22Rv1 (cell line): ENCODE measurements around the gene ZG16.
A peak's percentile ranks its signal among the peaks of the same experiment; 100 is the strongest.

Source experiments
- H3K27ac ChIP-seq: fragments of 450-650 bp; 2 replicates; pipeline ENCODE4 v1.5.1; 2017
- ZFX ChIP-seq: fragments of 450-650 bp; IDR thresholded peaks from 2 replicates; pipeline ENCODE4 v1.6.1; 2017; ENCODE audit warnings: antibody characterized with exemption, borderline replicate concordance
- TF ChIP-seq, protein P1 (sequence below): fragments of 450-650 bp; IDR thresholded peaks from 2 replicates; pipeline ENCODE4 v1.5.1; 2017; ENCODE audit warnings: mild to moderate bottlenecking

The ZG16 gene

DNA sequence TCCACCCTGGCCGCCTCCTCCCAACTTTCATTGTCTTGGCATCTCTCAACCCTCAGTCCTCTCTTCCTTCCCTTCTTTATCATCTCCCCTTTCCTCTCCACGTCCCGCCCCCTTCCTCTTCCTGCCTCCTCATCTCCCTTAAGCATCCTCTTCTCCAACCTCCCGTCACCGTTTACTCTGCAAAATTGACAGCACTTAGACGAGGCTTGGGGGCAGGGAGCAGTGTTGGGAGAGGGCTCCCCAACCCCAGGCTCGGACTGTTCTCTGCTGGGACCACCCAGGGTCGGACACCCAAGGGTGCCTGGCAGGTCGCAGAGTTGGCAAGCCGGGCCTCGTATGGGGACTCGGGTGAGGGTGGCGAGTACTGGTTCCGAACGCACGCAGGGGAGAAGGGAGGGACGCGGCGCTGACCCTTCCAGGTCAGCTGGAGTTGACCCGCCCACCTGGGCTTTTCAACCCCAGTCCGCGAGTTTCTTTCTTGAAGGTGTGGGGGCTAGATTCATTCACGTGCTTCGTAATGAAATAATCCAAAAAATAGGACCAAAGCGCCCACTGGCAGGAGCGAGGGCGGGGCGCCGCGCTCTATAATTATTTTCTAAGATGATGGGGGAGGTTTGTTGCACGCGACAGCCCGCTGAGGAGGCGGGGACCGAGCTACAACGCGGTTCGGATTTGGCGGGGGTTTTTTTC, 37.1 kb downstream of the ZG16 start:
- H3K27ac ChIP-seq, result peak overlapping the region; percentile 100
- TF ChIP-seq, protein P1, sequence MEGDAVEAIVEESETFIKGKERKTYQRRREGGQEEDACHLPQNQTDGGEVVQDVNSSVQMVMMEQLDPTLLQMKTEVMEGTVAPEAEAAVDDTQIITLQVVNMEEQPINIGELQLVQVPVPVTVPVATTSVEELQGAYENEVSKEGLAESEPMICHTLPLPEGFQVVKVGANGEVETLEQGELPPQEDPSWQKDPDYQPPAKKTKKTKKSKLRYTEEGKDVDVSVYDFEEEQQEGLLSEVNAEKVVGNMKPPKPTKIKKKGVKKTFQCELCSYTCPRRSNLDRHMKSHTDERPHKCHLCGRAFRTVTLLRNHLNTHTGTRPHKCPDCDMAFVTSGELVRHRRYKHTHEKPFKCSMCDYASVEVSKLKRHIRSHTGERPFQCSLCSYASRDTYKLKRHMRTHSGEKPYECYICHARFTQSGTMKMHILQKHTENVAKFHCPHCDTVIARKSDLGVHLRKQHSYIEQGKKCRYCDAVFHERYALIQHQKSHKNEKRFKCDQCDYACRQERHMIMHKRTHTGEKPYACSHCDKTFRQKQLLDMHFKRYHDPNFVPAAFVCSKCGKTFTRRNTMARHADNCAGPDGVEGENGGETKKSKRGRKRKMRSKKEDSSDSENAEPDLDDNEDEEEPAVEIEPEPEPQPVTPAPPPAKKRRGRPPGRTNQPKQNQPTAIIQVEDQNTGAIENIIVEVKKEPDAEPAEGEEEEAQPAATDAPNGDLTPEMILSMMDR, result no peak
- no peak for TF ChIP-seq ZFX

DNA sequence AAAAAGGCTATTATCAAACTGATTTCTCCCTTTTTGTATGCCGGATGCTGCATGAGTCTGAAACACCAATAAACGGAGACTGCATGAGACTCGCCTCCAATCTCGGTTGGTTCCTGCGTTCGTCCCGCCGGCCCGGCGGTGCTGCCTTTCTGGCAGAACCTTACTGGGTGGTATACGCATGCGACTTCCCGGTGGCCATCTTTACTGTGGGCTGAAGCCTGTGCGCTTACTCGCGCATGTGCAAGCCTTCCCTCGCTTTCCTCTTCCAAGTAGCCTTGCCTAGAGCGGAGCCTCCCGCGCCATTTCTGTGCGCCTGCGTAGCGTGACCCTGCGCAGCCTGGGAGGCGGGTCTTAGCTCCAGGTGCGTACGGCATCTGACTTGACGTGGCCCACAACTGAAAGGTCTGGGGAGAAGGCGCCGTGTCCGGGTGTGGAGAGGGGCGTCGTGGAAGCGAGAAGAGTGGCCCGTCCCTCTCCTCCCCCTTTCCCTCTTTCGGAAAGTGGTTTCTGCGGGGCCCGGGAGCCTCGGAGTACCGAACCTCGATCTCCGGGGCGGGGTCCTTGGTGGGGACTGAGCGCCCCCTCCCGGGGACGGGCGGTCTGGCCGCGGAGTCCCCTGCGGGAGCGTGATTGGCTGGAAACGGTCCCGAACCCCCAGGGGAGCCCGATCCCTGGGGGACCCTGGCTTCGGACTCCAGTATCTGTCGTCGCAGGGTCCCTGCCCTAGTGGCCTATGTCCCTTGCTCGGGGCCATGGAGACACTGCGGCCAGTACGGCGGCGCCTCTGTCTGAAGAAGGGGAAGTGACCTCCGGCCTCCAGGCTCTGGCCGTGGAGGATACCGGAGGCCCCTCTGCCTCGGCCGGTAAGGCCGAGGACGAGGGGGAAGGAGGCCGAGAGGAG, 38.0 kb downstream of the ZG16 start, which contains the start of gene PAGR1:
Gene PAGR1 (plus strand): TSS at position 360 of the 901 bp plus-strand sequence. CDS start 374 bp downstream, at position 734.
- TF ChIP-seq, protein P1, result peak; percentile 95
- TF ChIP-seq ZFX, result no peak

DNA sequence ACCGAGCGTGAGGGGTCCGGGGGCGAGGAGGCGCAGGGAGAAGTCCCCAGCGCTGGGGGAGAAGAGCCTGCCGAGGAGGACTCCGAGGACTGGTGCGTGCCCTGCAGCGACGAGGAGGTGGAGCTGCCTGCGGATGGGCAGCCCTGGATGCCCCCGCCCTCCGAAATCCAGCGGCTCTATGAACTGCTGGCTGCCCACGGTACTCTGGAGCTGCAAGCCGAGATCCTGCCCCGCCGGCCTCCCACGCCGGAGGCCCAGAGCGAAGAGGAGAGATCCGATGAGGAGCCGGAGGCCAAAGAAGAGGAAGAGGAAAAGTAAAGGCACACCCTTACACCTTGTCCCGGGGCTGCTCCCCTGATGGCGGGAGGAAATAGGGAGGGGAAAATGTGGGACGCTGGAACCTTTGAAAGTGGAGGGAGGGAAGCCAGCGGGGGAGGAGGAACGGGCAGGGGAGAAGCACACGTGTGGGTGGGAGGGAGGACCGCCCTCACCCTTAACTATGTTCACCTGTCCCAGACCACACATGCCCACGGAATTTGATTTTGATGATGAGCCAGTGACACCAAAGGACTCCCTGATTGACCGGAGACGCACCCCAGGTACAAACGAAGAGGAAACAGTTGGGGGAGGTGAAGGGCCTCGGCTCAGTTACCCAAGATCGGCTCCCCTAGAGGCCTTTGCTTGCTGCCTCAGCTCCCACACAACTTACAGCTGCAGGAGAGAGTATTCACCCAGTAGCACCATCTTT, 38.8 kb downstream of the ZG16 start:
- peak overlapping the region; percentile 100 for H3K27ac ChIP-seq
- TF ChIP-seq ZFX, result no peak
- TF ChIP-seq, protein P1, result no peak

More for the DNA sequence above, 38.0 kb downstream of the ZG16 start, which contains the start of gene PAGR1:
- H3K27ac ChIP-seq, result peak within 1 kb of the TSS; percentile 100

DNA sequence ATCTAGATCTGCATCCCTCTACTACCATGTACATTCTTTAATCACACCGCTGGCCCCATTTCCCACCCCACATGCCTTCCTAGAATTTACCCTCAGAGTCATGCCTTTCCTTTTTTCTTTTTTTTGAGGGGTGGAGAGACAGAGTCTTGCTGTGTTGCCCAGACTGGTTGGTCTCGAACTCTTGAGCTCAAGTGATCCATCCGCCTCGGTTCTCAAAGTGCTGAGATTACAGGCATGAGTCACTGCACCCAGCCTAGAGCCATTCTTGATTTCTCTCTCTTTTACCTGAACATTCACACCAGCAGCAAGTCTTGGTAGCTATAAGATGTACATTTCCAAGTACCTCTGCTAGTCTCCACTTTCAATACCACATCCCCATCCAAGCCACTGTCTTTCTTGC, 40.0 kb downstream of the ZG16 start:
- H3K27ac ChIP-seq, result peak overlapping the region; percentile 100
- TF ChIP-seq, protein P1, result no peak
- TF ChIP-seq ZFX, result no peak

DNA sequence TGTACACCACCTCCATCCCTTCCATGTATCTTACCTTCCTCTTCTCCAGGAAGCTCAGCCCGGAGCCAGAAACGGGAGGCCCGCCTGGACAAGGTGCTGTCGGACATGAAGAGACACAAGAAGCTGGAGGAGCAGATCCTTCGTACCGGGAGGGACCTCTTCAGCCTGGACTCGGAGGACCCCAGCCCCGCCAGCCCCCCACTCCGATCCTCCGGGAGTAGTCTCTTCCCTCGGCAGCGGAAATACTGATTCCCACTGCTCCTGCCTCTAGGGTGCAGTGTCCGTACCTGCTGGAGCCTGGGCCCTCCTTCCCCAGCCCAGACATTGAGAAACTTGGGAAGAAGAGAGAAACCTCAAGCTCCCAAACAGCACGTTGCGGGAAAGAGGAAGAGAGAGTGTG, 41.5 kb downstream of the ZG16 start:
- no peak for TF ChIP-seq ZFX
- TF ChIP-seq, protein P1, result peak; percentile 54
- peak overlapping the region; percentile 100 for H3K27ac ChIP-seq

DNA sequence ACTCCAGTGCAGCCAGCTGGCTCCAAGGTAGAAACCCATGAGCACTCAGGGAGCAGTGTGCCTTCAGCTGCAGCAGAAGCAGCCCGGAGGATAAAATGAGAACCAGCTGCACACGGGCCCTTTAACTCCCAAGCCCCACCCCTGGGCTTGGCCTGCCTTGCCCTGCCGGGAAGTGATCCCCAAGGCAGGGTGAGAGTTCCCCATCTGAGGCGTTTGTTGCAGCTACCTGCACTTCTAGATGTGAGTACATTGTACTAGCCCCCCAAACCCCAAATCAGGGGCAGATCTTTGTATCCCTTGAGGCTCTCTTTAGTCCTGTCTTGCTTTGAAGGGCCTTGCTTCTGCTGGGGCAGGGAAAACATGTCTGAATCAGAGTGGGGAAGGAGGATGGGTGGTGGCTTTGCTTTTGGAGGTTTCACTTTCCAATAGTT, 42.2 kb downstream of the ZG16 start, which contains the start of gene MVP:
Gene MVP (plus strand): TSS at position 192 of the 431 bp plus-strand sequence. CDS start 10,088 bp downstream, outside the sequence.
- TF ChIP-seq, protein P1, result no peak
- no peak for TF ChIP-seq ZFX
- peak within 1 kb of the TSS; percentile 100 for H3K27ac ChIP-seq
